ENCODE results near the gene LSM7. TPM values are rescaled to one million over a fixed set of nuclear protein-coding genes. Genes with fewer than 3 reads are reported as not detected.
"Not testable (repeated sequence)": the region's sequence is repeated elsewhere in the genome, so short reads cannot be mapped to it uniquely, and the experiment has no call there.

LSM7 gene
- total RNA-seq, 1 donor from 2014 or later: 85.0 TPM

- no peak for DNase-seq (ENCODE audit: low spot score)
Measured at GRCh38 chr19:2302319-2303210, 25.8 kb downstream of the LSM7 start.

DNA sequence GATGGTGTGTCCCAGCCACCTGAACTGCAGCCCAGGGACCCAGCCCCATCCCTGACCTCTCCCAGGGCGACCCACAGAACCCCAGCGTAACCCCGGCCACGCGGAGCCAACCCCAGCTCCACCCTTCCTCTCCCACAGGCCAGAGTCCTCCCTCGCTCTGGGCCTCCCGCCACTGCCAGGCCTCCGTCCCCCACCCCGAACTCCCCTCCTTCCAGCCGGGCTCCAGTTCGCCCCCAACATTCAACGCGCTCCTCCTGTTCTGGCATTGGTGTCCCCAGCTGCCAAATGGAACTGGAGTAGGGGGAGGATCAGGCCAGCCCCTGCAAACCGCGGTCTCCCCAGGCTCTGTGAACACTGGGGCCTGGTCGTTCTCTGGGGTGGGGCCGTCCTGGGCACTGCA lies 27.9 kb downstream of the LSM7 start:
- no peak for DNase-seq (ENCODE audit: low spot score)

GRCh38 chr19:2296141-2296540 lies 32.2 kb downstream of the LSM7 start:
- no peak for DNase-seq (ENCODE audit: low spot score)

DNA sequence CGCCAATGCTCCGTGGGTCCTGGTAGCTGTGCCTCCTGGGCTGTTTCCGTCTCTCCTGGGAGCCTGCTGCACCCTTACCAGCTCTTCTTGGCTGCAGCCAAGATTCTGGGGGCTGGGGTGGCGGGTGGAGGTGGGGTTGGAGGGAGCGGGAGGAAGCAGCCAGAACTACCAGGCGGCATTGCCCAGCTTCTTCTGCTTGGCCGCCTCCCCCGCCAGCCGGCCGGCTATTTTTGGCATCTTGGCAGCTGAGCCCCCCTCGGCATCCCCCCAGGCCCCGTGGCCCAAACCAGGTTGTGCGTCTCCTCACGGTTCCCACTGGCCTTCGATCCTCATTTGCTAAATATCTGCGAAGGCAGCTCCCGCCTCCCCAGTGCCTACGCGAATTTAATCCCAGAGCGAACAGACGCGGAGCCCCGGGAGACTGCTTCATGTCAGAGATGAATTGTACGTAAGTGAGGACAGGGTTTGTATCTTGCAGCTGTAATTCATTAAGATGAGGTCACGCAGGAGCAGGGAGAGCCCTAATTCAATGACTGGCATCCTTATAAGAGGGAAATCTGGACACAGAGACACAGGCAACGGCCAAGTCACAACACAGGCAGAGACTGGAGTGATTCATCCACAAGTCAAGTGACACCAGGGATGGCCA lies 33.6 kb downstream of the LSM7 start:
- no peak for DNase-seq (ENCODE audit: low spot score)

DNA sequence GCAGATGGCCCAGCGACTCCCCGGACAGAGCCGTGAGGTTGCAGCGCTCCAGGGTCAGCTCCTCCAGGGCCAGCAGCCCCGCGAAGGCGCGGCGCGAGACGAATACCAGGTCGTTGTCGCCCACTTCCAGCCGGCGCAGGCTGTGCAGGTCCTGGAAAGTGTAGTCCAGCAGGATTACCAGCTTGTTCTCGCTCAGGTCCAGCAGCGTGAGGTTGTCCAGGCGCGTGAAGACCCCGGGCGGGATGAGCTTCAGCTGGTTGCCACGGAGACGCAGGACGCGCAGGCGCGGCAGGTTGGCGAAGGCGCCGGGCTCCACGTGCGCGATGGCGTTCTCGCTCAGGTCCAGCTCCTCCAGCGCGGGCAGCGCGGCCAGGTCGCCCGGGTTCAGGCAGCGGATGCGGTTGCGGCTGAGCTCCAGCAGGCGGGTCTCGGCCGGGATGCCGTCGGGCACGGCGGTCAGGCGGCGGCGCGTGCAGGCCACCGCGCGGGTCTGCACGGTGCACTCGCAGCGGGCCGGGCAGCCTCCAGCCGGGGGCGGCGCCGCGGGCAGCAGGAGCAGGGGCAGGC lies 37.1 kb downstream of the LSM7 start:
- DNase-seq (ENCODE audit: low spot score): no peak

GRCh38 chr19:2290441-2291184 lies 37.8 kb downstream of the LSM7 start:
- DNase-seq (ENCODE audit: low spot score): no peak

DNA sequence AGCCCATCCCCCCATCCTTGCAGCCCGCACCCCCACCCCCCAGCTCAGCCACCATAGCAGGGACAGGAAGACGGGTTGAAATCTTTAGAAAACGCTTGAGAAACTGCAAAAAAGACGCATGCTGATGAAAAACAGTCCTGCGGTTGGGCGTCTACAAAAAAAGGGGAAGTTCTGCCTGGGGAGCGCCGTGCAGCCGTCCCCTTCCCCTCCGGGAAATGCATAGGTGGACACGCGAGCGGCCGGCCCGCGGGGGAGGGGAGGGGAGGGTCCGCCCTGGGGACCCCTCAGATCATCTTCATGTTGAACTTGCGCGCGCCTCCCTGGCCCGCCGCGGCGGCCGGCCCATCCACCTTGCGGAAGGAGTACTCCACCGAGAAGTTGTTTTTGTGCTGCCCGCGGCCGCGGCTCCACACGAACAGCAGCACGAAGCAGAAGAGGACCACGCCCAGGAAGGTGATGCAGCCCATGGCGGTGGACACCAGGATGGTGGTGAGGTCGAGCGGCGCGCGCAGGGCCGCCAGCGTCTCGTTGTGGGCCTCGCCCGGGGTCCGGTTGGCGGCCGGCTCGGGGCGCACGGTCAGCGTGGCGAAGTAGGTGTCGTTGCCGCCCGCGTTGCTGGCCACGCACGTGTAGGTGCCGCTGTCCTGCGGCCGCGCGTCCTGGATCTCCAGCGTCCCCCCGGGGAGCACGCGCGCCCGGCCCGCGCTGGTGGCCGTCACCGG lies 38.5 kb downstream of the LSM7 start:
- no peak for DNase-seq (ENCODE audit: low spot score)

- no peak for DNase-seq (ENCODE audit: low spot score)
Measured at GRCh38 chr19:2288818-2289713, 39.3 kb downstream of the LSM7 start.

DNA sequence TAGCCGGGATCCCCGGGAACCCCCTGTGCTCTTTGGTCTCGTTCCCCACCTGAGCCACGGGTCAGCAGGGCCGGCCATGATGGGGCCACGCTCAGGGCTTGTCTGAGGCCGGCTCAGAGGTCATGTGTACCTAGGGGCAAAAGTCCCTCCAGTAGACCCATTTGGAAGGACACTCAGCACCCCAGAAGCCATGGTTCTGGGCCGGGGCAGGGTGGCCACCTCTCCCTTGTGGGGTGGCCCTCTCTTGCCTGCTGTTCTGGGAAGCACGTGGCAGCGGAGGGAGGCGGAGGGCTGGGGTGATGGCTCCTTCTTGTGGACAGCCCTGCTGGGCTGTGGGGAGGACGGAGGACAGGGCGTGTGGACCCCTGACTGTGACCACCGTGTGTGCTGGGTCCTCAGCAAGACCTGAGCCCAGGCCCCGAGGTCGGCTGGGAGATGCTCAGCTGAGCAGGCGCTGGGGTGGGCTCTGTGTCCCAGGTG lies 40.0 kb downstream of the LSM7 start:
- no peak for DNase-seq (ENCODE audit: low spot score)

GRCh38 chr19:2287585-2288337 lies 40.6 kb downstream of the LSM7 start:
- no peak for DNase-seq (ENCODE audit: low spot score)

GRCh38 chr19:2286402-2287140 lies 41.8 kb downstream of the LSM7 start:
- DNase-seq (ENCODE audit: low spot score): no peak

DNA sequence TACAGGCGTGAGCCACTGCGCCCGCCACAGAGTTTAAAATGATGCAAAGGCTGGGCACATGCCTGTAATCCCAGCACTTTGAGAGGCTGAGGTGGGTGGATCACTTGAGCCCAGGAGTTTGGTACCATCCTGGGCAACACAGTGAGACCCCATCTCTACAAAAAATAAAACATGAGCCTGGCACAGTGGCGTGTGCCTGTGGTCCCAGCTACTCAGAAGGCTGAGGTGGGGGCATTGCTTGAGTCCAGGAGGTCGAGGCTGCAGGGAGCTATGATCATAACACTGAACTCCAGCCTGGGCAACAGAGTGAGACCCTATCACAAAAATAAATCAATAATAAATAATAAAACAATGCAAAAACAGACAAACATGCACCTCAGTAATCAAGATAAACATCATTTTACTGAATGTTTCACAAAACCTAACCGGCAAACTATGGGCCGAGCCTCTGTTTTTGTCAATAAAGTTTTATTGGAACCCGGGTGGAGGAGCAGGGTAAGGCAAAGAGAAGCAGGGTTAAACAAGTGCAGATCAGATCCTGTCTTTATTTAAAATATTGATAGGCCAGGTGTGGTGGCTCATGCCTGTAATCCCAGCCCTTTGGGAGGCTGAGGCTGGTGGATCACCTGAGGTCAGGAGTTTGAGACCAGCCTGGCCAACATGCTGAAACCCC lies 44.4 kb downstream of the LSM7 start:
- no peak for DNase-seq (ENCODE audit: low spot score)

DNA sequence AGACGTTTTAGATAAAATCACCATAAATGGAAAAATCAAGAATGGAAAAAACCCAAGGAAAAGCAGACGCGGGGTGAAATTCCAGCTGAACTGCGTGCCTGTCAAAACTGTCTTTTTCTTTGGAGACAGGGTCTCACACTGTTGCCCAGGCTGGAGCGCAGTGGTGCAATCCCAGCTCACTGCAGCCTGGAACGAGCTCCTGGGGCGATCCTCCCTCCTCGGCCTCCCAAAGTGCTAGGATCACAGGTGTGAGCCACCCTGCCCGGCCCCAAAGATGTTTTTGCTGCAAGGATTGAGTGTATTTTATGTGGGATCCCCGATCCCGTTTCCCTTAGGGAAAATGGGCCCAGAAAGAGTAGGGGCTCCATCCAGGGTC lies 45.5 kb downstream of the LSM7 start:
- DNase-seq (ENCODE audit: low spot score): no peak

DNA sequence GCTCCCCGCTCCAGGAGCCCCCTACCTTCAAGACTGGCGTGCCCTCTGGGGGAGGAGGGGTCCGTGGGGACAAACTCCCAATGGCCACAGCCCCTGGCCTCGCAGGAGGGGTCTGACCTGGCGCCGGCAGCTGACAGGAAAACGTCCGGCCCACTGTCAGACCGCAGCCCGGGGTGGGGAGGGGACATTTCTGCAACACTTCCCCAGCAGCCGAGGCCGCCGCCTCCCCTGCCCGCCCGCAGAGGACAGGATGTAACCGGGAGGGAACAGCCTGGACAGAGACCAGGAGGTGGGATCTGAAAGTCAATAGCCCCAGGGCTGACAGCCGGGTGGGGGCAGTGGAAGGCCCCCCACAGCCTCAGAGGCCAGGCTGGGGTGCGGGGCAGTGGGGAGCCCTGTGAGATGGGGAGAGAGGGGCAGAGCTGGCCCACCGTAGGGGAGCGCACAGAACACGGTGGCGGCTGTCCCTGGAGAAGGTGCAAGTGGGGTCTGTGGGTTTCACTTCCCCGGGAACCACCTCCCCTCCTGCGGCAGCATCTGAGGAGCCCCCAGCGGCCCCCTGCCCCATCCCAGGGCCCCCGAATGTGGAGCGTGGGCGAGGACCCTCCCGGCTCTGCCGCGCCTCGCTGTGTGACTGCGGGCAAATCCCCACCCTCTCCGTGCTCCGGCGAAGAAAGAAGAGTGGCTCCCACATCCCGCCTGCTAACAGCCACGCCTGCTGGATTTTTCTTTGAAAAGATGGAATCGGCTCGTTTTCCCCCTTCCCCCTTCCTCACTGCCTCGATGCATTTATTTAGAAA lies 46.1 kb downstream of the LSM7 start, which contains the start of gene PEAK3:
PEAK3 (minus strand) TSS at position 114 of the 800 bp plus-strand sequence. CDS start 1,244 bp downstream, outside the sequence.
- peak; percentile 75 for DNase-seq (ENCODE audit: low spot score)

DNA sequence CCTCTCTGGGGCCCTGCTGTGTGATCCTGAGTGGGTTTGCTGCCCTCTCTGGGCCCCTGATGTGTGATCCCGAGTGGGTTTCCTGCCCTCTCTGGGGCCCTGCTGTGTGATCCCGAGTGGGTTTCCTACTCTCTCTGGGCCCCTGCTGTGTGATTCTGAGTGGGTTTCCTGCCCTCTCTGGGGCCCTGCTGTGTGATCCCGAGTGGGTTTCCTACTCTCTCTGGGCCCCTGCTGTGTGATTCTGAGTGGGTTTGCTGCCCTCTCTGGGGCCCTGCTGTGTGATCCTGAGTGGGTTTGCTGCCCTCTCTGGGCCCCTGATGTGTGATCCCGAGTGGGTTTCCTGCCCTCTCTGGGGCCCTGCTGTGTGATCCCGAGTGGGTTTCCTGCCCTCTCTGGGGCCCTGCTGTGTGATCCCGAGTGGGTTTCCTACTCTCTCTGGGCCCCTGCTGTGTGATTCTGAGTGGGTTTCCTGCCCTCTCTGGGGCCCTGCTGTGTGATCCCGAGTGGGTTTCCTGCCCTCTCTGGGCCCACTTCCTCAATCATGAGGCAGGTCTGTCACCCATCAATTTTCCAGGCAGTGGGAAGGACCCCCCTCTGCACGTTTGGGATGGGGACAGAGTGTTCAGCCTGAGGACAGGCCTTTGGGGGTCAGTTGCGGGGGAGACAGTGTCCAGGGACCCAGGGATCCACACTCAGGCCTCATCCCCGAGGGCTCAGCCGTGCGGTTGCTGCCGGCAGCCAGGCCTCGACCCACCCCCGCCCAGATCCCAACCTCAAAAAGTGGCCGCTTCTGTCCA lies 46.9 kb downstream of the LSM7 start:
- not testable (repeated sequence) for DNase-seq (ENCODE audit: low spot score)

DNA sequence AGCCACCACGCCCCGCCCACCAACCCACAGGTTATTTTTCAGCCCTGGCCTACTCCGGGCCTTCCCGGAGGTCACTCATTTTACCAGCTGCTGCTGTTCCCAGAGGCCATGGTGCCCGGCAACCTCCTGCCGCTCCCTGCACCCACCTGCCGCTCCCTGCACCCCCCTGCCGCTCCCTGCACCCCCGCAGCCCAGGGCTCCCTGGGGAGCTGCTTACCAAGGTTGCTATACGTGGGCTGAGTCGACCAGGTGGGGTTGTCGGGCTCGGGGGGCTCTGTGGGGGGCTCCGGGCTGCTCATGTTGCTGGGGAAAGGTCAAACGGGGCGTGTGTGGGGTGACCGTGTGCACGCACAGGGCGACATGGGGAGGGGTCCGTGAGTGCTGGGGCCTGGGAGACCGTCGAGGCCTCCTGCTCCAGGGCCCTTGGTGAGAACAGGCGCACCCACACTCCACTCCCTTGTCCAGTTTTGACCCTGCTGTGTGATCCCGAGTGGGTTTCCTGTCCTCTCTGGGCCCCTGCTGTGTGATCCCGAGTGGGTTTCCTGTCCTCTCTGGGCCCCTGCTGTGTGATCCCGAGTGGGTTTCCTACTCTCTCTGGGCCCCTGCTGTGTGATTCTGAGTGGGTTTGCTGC lies 47.6 kb downstream of the LSM7 start:
- no peak for DNase-seq (ENCODE audit: low spot score)

Measured in ureter (tissue), 1 donor.